ENCODE measurements around the gene TTLL7.

The TTLL7 gene, protein sequence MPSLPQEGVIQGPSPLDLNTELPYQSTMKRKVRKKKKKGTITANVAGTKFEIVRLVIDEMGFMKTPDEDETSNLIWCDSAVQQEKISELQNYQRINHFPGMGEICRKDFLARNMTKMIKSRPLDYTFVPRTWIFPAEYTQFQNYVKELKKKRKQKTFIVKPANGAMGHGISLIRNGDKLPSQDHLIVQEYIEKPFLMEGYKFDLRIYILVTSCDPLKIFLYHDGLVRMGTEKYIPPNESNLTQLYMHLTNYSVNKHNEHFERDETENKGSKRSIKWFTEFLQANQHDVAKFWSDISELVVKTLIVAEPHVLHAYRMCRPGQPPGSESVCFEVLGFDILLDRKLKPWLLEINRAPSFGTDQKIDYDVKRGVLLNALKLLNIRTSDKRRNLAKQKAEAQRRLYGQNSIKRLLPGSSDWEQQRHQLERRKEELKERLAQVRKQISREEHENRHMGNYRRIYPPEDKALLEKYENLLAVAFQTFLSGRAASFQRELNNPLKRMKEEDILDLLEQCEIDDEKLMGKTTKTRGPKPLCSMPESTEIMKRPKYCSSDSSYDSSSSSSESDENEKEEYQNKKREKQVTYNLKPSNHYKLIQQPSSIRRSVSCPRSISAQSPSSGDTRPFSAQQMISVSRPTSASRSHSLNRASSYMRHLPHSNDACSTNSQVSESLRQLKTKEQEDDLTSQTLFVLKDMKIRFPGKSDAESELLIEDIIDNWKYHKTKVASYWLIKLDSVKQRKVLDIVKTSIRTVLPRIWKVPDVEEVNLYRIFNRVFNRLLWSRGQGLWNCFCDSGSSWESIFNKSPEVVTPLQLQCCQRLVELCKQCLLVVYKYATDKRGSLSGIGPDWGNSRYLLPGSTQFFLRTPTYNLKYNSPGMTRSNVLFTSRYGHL

DNA sequence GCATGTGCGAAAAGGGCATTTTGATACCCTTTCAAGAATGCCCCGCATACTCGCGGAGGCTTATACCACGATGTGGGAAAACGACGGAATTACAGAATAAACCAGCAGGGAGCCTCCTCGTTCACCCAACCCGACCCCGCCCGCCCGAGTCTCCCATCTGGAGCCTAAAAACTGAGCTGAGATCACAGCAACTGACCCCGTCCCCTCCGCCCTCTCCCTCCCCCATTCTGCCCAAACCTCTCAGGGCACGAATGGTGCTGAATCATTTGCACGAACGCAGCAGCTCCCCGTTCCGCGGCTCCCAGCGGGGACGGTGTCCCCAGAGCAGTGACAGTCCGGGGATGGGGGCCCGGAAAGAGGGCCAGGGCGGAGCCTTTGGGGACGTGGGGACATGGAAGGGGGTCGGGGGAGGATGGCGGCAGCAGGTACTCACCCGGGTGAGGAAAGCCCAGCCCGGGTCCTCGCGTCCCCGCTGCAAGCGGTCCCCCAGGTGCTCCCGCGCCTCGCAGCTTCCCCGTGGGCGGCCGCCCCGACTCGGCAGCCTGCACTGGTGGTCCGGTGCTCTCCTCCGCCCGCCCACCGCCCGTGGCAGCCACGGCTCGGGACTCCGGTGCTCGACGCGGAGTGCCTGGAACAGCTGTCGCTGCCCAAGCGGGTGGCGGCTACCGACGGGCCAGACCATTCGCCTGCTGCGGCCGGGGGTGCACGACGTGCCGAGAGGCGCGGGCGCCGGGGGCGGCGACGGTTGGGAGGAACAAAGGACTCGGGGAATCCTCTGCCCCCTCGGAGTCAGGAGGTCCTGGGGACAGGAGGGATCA is at the start of gene TTLL7:
Gene TTLL7, minus strand, starts transcription at position 635 of the 818 bp plus-strand sequence. CDS start 46,921 bp downstream, outside the sequence.
- DNase-seq (ENCODE audit: low read depth, low spot score) = no peak

DNA sequence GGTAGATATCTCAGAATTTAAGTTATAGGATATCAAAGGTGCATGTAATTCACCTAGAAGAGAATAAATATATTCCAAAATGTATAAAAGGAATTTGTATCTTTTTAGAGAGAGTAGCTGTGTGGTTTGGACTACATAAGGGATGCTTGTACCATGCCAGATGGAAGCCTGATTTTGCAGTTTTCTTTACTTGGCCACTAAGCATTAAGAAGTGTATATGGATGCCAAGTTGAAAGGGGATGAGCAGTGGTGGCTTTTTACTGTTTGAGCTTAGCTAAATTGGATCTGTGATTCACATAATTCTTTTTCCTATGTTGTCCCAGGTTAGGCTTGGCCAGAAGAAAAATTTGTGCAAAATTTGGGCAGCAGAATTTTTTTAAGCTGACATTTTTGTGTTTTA is 43.5 kb upstream of the TTLL7 start:
- no peak for DNase-seq (ENCODE audit: low read depth, low spot score)

DNA sequence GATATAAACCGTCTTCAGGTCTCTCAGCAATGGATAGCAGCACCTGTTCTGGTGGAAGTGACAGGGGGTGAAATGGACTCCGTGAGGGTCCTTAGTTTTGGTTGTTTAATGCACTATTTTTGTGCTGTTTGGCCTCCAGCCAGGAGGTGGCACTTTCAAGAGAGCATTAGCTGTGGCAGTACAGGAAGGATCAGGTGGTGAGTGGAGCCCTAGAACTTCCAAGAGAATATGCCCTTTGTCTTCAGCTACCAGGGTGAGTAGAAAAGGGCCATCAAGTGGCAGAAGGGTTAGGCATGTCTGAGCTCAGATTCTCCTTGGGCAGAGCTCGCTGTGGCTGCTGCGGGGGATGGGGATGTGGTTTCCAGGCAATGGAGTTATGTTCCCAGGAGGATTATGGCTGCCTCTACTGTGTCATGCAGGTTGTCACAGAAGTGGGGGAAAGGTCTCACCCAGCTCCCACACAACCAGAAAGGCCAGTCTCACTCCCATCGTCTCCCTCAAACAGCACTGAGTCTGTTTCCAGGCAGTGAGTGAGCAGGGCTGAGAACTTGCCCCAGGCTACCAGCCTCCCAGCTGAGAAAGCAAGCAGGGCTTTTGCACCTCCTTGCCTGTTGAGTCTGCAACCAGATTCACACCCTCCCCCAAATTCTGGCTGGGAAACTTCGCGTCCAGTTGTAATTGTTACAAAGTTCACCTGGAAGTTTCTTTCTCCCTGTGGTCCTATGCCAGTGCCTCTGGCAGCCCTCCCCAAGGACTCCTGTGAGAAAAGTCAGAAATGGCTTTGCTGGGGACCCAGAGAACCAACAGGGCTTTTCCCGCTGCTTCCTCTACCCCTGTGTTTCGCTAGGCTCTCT is 39.1 kb upstream of the TTLL7 start:
- no peak for DNase-seq (ENCODE audit: low read depth, low spot score)

GRCh38 chr1:84031802-84032327 is 32.9 kb upstream of the TTLL7 start:
- DNase-seq (ENCODE audit: low read depth, low spot score) = no peak

- DNase-seq (ENCODE audit: low read depth, low spot score) = no peak
Measured at GRCh38 chr1:84027368-84027767, 28.4 kb upstream of the TTLL7 start.

GRCh38 chr1:84025966-84026365 is 27.0 kb upstream of the TTLL7 start:
- DNase-seq (ENCODE audit: low read depth, low spot score) = no peak

DNA sequence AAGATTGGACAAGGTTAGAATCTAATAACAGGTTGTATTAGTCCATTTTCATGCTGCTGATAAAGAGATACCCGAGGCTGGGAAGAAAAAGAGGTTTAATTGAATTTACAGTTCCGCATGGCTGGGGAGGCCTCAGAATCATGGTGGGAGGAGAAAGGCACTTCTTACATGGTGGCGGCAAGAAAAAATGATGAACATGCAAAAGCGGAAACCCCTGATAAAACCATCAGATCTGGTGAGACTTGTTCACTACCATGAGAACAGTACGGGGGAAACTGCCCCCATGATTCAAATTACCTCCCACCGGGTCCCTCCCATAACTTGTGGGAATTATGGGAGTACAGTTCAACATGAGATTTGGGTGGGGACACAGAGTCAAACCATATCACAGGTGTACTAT is 22.9 kb upstream of the TTLL7 start:
- DNase-seq (ENCODE audit: low read depth, low spot score) = no peak

- no peak for DNase-seq (ENCODE audit: low read depth, low spot score)
Measured at GRCh38 chr1:84020151-84020550, 21.2 kb upstream of the TTLL7 start.

DNA sequence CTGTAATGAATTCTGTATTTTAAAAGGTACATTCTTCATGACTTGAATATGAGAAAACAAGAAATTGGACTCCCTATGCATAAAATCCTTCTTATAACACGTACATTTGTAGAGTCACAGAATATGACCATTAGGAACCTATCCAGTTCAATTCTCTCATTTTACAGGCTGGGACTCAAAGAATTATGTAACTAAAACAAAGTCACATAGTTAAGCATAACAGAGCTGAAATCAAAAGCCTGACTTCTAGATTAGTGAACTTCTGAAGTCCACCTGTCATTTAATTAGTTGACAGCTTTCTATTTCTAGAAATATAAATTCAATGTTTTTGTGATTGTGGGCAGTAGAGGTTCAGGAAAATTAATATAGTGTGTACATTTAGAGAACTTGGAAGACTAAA is 20.3 kb upstream of the TTLL7 start:
- no peak for DNase-seq (ENCODE audit: low read depth, low spot score)

DNA sequence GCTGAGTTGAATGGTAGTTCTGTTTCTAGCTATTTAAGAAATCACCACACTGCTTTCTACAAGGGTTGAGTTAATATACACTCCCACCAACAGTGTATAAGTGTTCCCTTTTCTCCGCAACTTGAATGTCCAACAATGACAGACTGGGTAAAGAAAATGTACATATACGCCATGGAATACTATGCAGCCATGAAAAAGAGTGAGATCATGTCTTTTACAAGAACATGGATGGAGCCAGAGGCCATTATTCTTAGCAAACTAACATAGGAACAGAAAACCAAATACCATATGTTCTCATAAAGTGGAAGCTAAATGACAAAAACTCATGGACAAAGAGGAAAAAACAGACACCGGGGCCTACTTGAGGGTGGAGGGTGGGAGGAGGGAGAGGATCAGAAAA is 14.8 kb upstream of the TTLL7 start:
- no peak for DNase-seq (ENCODE audit: low read depth, low spot score)

GRCh38 chr1:84012018-84012417 is 13.1 kb upstream of the TTLL7 start:
- DNase-seq (ENCODE audit: low read depth, low spot score) = no peak

DNA sequence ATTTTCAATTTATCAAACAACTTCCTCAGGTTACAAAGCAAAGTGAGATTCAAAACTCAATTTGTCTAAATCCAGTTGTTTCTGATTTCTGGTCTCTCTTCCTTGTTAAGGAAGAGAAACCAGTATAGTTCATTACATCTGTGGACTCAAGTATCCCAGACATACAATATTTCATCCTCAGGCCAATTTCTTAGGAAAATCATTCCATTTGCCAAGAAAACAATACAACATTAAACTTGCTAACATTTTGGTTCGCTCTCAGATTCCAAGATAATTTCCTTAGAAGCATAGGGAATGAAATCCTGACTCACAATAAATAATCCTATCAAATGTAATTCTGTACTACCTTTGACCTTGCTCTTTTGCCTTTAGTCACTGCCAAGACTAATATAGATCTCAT is 11.2 kb upstream of the TTLL7 start:
- no peak for DNase-seq (ENCODE audit: low read depth, low spot score)

- no peak for DNase-seq (ENCODE audit: low read depth, low spot score)
Measured at GRCh38 chr1:84008631-84009030, 9.7 kb upstream of the TTLL7 start.

GRCh38 chr1:84006591-84006990 is 7.7 kb upstream of the TTLL7 start:
- DNase-seq (ENCODE audit: low read depth, low spot score) = no peak

- no peak for DNase-seq (ENCODE audit: low read depth, low spot score)
Measured at GRCh38 chr1:84001501-84001900, 2.6 kb upstream of the TTLL7 start.

- DNase-seq (ENCODE audit: low read depth, low spot score) = no peak
Measured at GRCh38 chr1:84000954-84001495, 2.1 kb upstream of the TTLL7 start.

- DNase-seq (ENCODE audit: low read depth, low spot score) = no peak
Measured at GRCh38 chr1:84000196-84000885, 1.4 kb upstream of the TTLL7 start.

GRCh38 chr1:83999316-83999819 is 436 bp upstream of the TTLL7 start:
- DNase-seq (ENCODE audit: low read depth, low spot score) = peak; percentile 30

DNA sequence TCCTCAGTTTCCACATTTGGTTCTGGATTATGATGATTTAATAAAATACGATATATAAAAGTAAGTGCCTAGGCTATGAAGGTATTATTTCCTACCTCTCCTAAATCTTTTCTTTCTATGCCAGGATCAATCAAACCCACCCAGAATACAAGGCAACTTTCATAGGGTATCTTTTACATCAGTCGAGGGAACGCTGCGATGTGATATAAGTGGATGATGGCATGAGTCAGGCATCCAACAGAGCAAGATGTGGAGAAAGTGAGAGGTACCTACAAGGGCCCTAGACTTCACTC is 781 bp downstream of the TTLL7 start:
- no peak for DNase-seq (ENCODE audit: low read depth, low spot score)

DNA sequence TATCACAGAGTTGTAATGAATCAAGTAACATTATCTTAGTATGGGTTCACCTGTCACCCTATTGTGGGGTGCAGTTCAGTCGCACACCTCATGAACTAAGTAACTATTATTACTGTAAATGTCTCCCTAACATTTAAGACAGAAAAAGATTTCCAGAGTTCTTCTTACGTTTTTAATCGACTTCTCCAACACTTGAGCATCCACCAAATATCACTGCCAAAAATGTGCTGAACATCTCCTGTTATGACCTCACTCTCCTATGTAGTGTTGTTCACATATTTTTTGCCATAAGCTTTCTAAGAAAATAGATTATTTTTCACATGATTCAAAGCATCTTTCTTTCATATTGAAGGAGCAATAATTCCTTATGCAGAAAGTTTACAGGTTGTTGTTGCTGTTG is 1.3 kb downstream of the TTLL7 start:
- DNase-seq (ENCODE audit: low read depth, low spot score) = no peak

Measured in brain pericyte (primary cell).